Right lobe of liver (tissue), 6 donors: ENCODE data around the gene PTH1R. TPM values are rescaled to one million over a fixed set of nuclear protein-coding genes. Genes with fewer than 3 reads are reported as not detected.

Experiments used
- ATAC-seq, 4 donors: fragments of 200-7000 bp; cut with Tn5 transposase; one replicate each; pipeline ENCODE4 v1.9.1; 2020; ENCODE audit warnings: mild to moderate bottlenecking in 4 of 4, moderate library complexity in 4 of 4
- DNase-seq, 3 donors: peaks; one replicate each; pipeline ENCODE4 v3.0.0-alpha.2; 2020
- H3K27ac ChIP-seq, 3 donors: fragments of 200-600 bp; one replicate each; pipeline ENCODE4 v1.8.0; 2022
- H3K27me3 ChIP-seq, 2 donors: fragments of 200-600 bp; one replicate each; pipeline ENCODE4 v1.8.0; 2022
- H3K36me3 ChIP-seq, 4 donors: fragments of 200-600 bp; sonication (generic) in 1 of 4; one replicate each; pipeline versions ENCODE4 v1.5.1 to v1.8.0; 2017 to 2022; ENCODE audit warnings: control low read depth in 1 of 4
- H3K4me1 ChIP-seq, 4 donors: fragments of 200-600 bp; sonication (generic) in 1 of 4; one replicate each; pipeline versions ENCODE4 v1.5.1 to v1.8.0; 2017 to 2022; ENCODE audit warnings: control low read depth in 1 of 4
- H3K4me3 ChIP-seq, 3 donors: fragments of 200-600 bp; one replicate each; pipeline ENCODE4 v1.8.0; 2022
- H3K9me3 ChIP-seq, 4 donors: fragments of 200-600 bp; sonication (generic) in 1 of 4; one replicate each; pipeline versions ENCODE4 v1.5.1 to v1.8.0; 2017 to 2022; ENCODE audit warnings: control low read depth in 1 of 4
- CTCF ChIP-seq, 4 donors: fragments of 200-600 bp in 3 of 4; fragments of 450-650 bp in 1 of 4; IDR thresholded peaks; one replicate each; pipeline versions ENCODE4 v1.5.1 to v1.8.0; 2016 to 2022; ENCODE audit warnings: antibody characterized with exemption in 4 of 4, mild to moderate bottlenecking in 2 of 4
- POLR2A ChIP-seq: fragments of 450-650 bp; IDR thresholded peaks from one replicate; pipeline ENCODE4 v1.6.1; 2017; ENCODE audit warnings: antibody characterized with exemption, mild to moderate bottlenecking
- WGBS: methylation state at CpG from one replicate; pipeline ENCODE4 v1.1.6; 2018; ENCODE audit warnings: low coverage, low lambda C conversion rate; ENCODE audit not compliant: insufficient coverage; ENCODE audit errors: missing lambda C conversion rate; 5-methylcytosine and 5-hydroxymethylcytosine counted together
- intact Hi-C, 2 donors: fragments of 100-400 bp; cut with DNase I; formaldehyde crosslinking; loops; one replicate each; pipeline versions ENCODE4 v1.11.2 to v1.14.1; 2022
- total RNA-seq, 6 experiments: library from RNA; depleted of rRNA in 2 of 6; stranded (reverse); fragments of >200 nt in 2 of 6; fragmentation: NEBNext Ultra II Directional in 3 of 6; extraction: Animal tissue kit (Norgen Biotek cat#: 25700) in 3 of 6; gene quantifications; one replicate each; pipeline versions ENCODE4 v1.1.0 to v1.2.4, GENCODE V29; 2016 to 2023
- donor health status: DM: no; HTN: yes; CAD: no.
- donor health status: DM: no; HTN: no; CAD: no.
- donor health status: DM: no; HTN: no; CAD: no.
- donor health status: DM: no; HTN: yes; CAD: no.
- donor health status: DM: no; HTN: yes; CAD: no.

The PTH1R gene
- total RNA-seq, 6 experiments from 2014 or later: 6.1 to 32.5 (median 16.0) TPM

DNA sequence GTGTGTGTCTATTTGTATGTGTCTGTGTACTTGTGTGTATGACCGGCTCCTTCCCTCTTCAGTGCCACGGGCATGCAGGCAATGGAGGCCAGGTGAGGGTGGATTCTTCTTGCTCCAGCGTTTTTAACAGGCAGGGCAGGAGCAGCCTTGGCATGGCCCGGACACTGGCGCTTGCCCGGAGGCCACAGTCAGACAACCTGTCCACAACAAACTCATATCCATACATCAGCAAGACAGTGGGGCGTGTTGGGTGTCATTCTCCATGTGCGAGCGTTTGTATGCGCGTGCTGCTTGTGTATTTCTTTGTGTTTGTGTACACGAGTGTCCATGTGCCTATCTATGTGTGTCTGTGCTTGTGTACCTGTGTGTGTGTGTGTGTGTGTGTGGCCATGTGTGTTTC is 29.8 kb downstream of the PTH1R start:
- 72% methylated on average over 4 of the region's 12 CpGs for WGBS
- Histone ChIP-seq H3K9me3 (no peaks in the 10 kb centered on the region), H3K27me3 (no peaks in the 10 kb centered on the region), H3K4me3 (no peak overlapping the region), H3K36me3 (no peaks in the 10 kb centered on the region), H3K4me1 (peaks cover 0 to 19% (median 11%) of the 10 kb centered on the region in 4 donors), H3K27ac (no peak overlapping the region)
- ATAC-seq (no peak), DNase-seq (peak in 1 of 3 donors; percentile 49)
- TF ChIP-seq CTCF (IDR thresholded peaks at IDR 0.05) (no peak), POLR2A (no peak)
- intact Hi-C loops: loop anchor here in 1 of 2 donors (10.0 kb wide), 1 partner anchor 52 kb away; no protein-coding TSS in a partner anchor

DNA sequence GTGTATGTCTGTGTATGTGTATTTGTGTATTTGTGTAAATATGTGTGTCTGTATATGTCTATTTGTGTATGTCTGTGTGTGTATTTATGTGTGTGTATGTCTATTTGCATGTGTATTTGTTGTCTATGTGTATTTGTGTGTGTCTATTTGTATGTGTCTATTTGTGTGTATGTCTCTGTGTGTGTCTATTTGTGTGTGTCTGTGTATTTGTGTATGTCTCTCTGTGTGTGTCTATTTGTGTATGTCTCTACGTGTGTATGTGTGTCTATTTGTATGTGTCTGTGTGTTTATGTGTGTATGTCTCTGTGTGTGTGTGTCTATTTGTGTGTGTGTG is 30.4 kb downstream of the PTH1R start:
- no peaks in the 10 kb centered on the region for H3K27me3 ChIP-seq
- TF ChIP-seq POLR2A: no peak
- TF ChIP-seq CTCF (IDR thresholded peaks at IDR 0.05): no peak
- H3K9me3 ChIP-seq: no peaks in the 10 kb centered on the region
- 22% methylated on average over 1 of the region's 1 CpG for WGBS
- ATAC-seq (no peak), DNase-seq (no peak)
- H3K27ac ChIP-seq: no peak overlapping the region
- intact Hi-C loops: loop anchor here in 1 of 2 donors (10.0 kb wide), 1 partner anchor 53 kb away; no protein-coding TSS in a partner anchor
- peaks cover 0 to 19% (median 11%) of the 10 kb centered on the region in 4 donors for H3K4me1 ChIP-seq
- no peak overlapping the region for H3K4me3 ChIP-seq
- H3K36me3 ChIP-seq: no peaks in the 10 kb centered on the region

DNA sequence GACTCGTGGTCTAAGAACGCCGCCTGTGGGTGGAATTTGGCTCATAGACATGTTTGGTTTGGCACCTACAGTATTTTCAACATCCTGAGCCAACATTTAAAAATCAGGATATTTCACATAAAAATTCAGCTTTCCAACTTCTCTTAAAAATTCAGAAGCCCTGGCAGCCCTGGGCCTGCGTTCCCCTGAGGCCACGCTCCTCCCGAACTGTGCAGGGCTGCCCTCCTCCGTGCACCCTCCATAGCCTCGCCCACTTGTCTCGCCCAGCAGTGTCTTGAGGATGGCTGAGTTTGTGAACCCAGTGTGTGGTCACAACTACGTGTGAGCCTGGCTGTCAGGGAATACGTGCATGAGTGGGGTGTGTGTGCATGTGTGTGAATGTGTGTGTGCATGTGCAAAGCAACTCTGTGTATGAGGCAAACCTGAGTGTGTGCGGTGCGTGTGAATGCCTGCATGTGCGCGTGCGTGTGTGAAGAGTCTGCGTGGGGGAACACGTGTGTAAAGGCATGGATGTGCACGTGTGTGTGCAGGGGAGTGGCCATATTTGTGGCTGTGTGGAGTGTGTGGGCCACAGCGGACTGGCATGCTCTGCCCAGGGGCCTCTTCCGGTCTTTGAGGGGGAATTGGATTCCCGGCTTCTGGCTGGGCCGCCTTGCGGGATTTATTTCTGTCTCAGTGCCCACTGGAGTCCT is 30.9 kb downstream of the PTH1R start:
- Histone ChIP-seq H3K27me3 (no peaks in the 10 kb centered on the region), H3K9me3 (no peaks in the 10 kb centered on the region), H3K36me3 (no peaks in the 10 kb centered on the region), H3K4me3 (no peak overlapping the region), H3K27ac (no peak overlapping the region), H3K4me1 (peaks cover 0 to 24% (median 11%) of the 10 kb centered on the region in 4 donors)
- DNase-seq (peak in 1 of 3 donors; percentile 56), ATAC-seq (peak; percentile 43 to 67 (median 60))
- TF ChIP-seq POLR2A (no peak), CTCF (IDR thresholded peaks at IDR 0.05) (peak; percentile 26 to 50 (median 46))
- 51% methylated on average over 10 of the region's 24 CpGs for WGBS
- intact Hi-C loops: loop anchor here in 1 of 2 donors (10.0 kb wide), 1 partner anchor 54 kb away; no protein-coding TSS in a partner anchor

DNA sequence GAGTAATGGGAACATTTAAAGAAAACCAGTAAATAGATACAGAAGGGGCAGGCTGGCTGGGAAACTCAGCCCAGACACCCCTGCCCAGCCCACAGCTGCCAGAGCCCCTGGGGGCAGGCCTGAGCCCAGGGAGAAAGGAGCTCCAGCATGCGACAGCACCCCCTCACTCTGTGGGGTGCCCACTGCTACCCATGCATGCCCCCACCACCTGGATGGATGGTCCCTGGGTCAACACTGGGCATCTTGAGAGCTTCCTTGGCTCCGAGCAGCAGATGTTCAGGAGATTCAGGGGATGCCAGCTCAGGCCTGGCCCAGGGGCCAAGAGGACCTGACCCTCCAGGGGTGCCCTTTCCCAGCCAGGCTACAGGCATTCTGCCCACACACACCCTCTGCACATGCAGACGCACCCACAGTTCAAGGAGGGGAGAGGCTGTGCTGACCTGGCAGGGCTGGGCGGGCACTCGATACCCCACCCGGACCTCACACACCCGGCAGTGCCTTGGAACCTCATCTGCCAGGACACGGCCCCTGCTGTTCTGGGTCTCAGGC is 31.5 kb downstream of the PTH1R start:
- 33% methylated on average over 1 of the region's 8 CpGs for WGBS
- ATAC-seq (peak in 2 of 4 donors; percentile 2 to 3), DNase-seq (peak in 1 of 3 donors; percentile 54)
- Histone ChIP-seq H3K27ac (no peak overlapping the region), H3K9me3 (no peaks in the 10 kb centered on the region), H3K4me1 (peaks cover 0 to 29% (median 11%) of the 10 kb centered on the region in 4 donors), H3K4me3 (no peak overlapping the region), H3K27me3 (no peaks in the 10 kb centered on the region), H3K36me3 (no peaks in the 10 kb centered on the region)
- intact Hi-C loops: loop anchor here in 1 of 2 donors (10.0 kb wide), 1 partner anchor 54 kb away; no protein-coding TSS in a partner anchor
- TF ChIP-seq POLR2A (no peak), CTCF (IDR thresholded peaks at IDR 0.05) (no peak)
